Psoas muscle (tissue), 8 donors: ENCODE measurements around the gene HERPUD1. TPM values are rescaled to one million over a fixed set of nuclear protein-coding genes. Genes with fewer than 3 reads are reported as not detected.

Experiments used
- ATAC-seq, 4 donors: fragments of 200-7000 bp; cut with Tn5 transposase; one replicate each; pipeline ENCODE4 v1.9.1; 2020; ENCODE audit warnings: moderate library complexity in 3 of 4, mild to moderate bottlenecking in 2 of 4
- DNase-seq, 2 donors: peaks; one replicate each; pipeline ENCODE4 v3.0.0-alpha.2; 2020
- H3K27ac ChIP-seq: fragments of 200-600 bp; one replicate; pipeline ENCODE4 v1.8.0; 2022
- H3K27me3 ChIP-seq, 3 donors: fragments of 200-600 bp in 1 of 3; one replicate each; pipeline versions ENCODE4 v1.6.1 to v1.8.0; 2013 to 2022; ENCODE audit warnings: low read length in 2 of 3, mild to moderate bottlenecking in 2 of 3, moderate library complexity in 1 of 3; ENCODE audit not compliant: insufficient read depth in 3 of 3
- H3K36me3 ChIP-seq, 2 donors: fragments of 200-600 bp in 1 of 2; one replicate each; pipeline versions ENCODE4 v1.6.1 to v1.8.0; 2013 to 2022; ENCODE audit warnings: low read depth in 1 of 2, mild to moderate bottlenecking in 1 of 2, moderate library complexity in 1 of 2; ENCODE audit not compliant: insufficient read depth in 1 of 2
- H3K4me1 ChIP-seq: fragments of 200-600 bp; one replicate; pipeline ENCODE4 v1.8.0; 2022
- H3K4me3 ChIP-seq: fragments of 200-600 bp; one replicate; pipeline ENCODE4 v1.8.0; 2022; ENCODE audit warnings: mild to moderate bottlenecking
- H3K9me3 ChIP-seq: fragments of 200-600 bp; one replicate; pipeline ENCODE4 v1.8.0; 2022
- CTCF ChIP-seq: fragments of 200-600 bp; IDR thresholded peaks from one replicate; pipeline ENCODE4 v1.8.0; 2022; ENCODE audit warnings: antibody characterized with exemption
- WGBS, 3 donors: extraction: QIAGEN DNeasy Blood & Tissue Kit; methylation state at CpG; one replicate each; pipeline versions ENCODE4 v1.1.6 to v1.1.7; 2013; 5-methylcytosine and 5-hydroxymethylcytosine counted together
- intact Hi-C, 2 donors: fragments of 100-400 bp; cut with DNase I; formaldehyde crosslinking; loops; one replicate each; pipeline versions ENCODE4 v1.11.0 to v1.14.2; 2022
- polyA plus RNA-seq, 3 donors: library from polyadenylated mRNA; stranded (reverse); fragments of 200-250 nt; gene quantifications; one replicate each; pipeline ENCODE4 v1.2.3, GENCODE V29; 2013
- total RNA-seq, 4 donors: library from RNA; stranded (reverse); fragmentation: NEBNext Ultra II Directional in 2 of 4; extraction: Animal tissue kit (Norgen Biotek cat#: 25700) in 2 of 4; gene quantifications; one replicate each; pipeline versions ENCODE4 v1.2.1 to v1.2.4, GENCODE V29; 2021 to 2023
- donor health status: healthy with polysubstance abuse.
- donor health status: DM: no; HTN: no; CAD: no; lungs with moderate emphysema.
- donor health status: Bipolar disorder and iron deficiency.
- donor health status: healthy.
- donor health status: DM: yes; HTN: yes; CAD: no.
- donor health status: DM: no; HTN: no; CAD: no.
- donor health status: DM: no; HTN: no; CAD: no.
- donor health status: DM: yes; HTN: yes; CAD: no.

The HERPUD1 gene
- total and polyA plus RNA-seq, 7 donors = 70.2 to 162 (median 113) TPM

DNA sequence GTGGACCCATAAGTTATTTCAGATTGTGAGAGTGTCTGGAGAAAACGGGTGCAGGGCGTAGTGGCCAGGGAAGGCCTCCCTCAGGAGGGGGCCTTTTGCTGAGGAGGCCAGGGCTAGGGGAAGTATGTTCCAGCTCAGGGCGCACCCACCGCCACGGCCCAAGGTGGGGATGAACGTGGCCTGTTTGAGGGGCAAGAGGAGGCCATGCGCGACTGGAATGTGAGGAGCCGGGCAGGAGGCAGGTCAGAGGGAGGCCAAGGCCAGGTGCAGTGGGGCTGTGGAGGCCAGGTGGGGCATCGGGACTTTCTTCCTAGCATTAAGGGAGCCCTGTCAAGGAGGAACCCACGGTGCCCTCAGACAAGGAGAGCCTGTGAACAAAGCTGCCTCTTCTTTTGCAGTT, 40.3 kb upstream of the HERPUD1 start:
- ATAC-seq = no peak
- Histone ChIP-seq H3K27ac (no peak overlapping the region), H3K9me3 (no peaks in the 10 kb centered on the region), H3K4me1 (no peaks in the 10 kb centered on the region), H3K36me3 (no peaks in the 10 kb centered on the region), H3K4me3 (no peak overlapping the region), H3K27me3 (no peaks in the 10 kb centered on the region)
- 75 to 77% (median 76%) methylated on average over 11 of the region's 11 CpGs for WGBS, 3 donors
- TF ChIP-seq CTCF = no peak
- intact Hi-C loops = no loop called here
- no peak for DNase-seq

DNA sequence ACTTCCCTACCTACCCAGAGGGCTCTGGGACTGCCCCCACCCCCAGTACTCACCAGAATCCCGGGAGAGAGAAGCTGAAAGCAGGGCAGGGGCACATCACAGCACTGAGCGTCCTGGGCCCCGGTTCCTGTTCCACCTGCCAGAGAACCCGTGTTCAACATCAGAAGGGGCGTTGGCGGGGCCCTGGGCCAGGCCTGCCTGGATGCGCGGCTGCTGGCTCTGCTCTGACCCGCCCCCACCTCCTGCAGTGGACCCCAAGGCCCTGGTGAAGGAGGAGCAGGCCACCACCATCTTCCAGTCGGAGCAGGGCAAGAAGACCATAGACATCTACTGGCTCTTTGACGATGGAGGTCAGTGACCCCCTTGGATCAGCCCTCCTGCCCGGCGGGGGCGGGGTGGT, 39.2 kb upstream of the HERPUD1 start:
- Histone ChIP-seq H3K4me1 (no peaks in the 10 kb centered on the region), H3K36me3 (no peaks in the 10 kb centered on the region), H3K4me3 (no peak overlapping the region), H3K27ac (no peak overlapping the region), H3K9me3 (no peaks in the 10 kb centered on the region), H3K27me3 (no peaks in the 10 kb centered on the region)
- 81 to 87% (median 82%) methylated on average over 14 of the region's 14 CpGs for WGBS, 3 donors
- DNase-seq (no peak), ATAC-seq (no peak)
- intact Hi-C loops = no loop called here
- no peak for TF ChIP-seq CTCF

GRCh38 chr16:56894331-56894917, 37.5 kb upstream of the HERPUD1 start:
- ATAC-seq (no peak), DNase-seq (no peak)
- Histone ChIP-seq H3K27me3 (no peaks in the 10 kb centered on the region), H3K36me3 (no peaks in the 10 kb centered on the region), H3K9me3 (no peaks in the 10 kb centered on the region), H3K4me3 (no peak overlapping the region), H3K27ac (no peak overlapping the region), H3K4me1 (no peaks in the 10 kb centered on the region)
- no peak for TF ChIP-seq CTCF
- intact Hi-C loops = no loop called here
- WGBS, 3 donors = 92 to 95% (median 93%) methylated on average over 12 of the region's 12 CpGs

- Histone ChIP-seq H3K4me3 (no peak overlapping the region), H3K27ac (no peak overlapping the region), H3K27me3 (no peaks in the 10 kb centered on the region), H3K4me1 (no peaks in the 10 kb centered on the region), H3K36me3 (no peaks in the 10 kb centered on the region), H3K9me3 (no peaks in the 10 kb centered on the region)
- ATAC-seq = no peak
- intact Hi-C loops = no loop called here
- 83 to 86% (median 85%) methylated on average over 4 of the region's 4 CpGs for WGBS, 3 donors
- DNase-seq = no peak
- TF ChIP-seq CTCF = no peak
Observed at GRCh38 chr16:56895813-56896212, 36.1 kb upstream of the HERPUD1 start.

DNA sequence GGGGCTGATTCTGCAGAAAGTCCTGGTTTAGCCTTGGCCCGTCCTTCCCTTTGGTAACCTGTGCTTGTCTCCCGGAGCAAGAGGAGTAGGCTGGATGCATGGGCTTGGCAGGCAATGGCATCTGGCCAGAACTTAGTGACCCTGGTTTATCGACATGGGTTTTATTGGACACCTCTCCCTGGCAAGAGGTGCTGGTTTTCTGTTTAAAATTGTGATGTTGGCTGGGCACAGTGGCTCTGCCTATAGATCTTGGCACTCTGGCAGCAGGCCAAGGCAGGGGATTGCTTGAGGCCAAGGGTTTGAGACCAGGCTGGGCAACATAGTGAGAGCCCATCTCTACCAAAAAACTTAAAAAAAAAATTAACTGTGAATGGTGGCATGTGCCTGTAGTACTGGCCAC, 35.7 kb upstream of the HERPUD1 start:
- H3K9me3 ChIP-seq = no peaks in the 10 kb centered on the region
- no peak for DNase-seq
- TF ChIP-seq CTCF = no peak
- H3K27me3 ChIP-seq = no peaks in the 10 kb centered on the region
- intact Hi-C loops = no loop called here
- 44 to 74% (median 56%) methylated on average over 3 of the region's 3 CpGs for WGBS, 3 donors
- H3K36me3 ChIP-seq = no peaks in the 10 kb centered on the region
- no peak overlapping the region for H3K4me3 ChIP-seq
- H3K4me1 ChIP-seq = no peaks in the 10 kb centered on the region
- no peak for ATAC-seq
- H3K27ac ChIP-seq = no peak overlapping the region
